ENCODE data around the gene BSG. TPM values are rescaled to one million over a fixed set of nuclear protein-coding genes. Genes with fewer than 3 reads are reported as not detected.

Gene BSG
- total and polyA plus RNA-seq, 2 experiments from 2014 or later: 957 to 973 TPM

- TF ChIP-seq ZNF331 (CRISPR knock-in tag; IDR thresholded peaks at IDR 0.05; ENCODE audit: low read depth): no peak
- no peak for TF ChIP-seq STAT1 (IDR thresholded peaks at IDR 0.05; ENCODE audit: unreplicated experiment)
- TF ChIP-seq POLR2AphosphoS5 (IDR thresholded peaks at IDR 0.05; ENCODE audit: low read depth): no peak
- no peak for TF ChIP-seq EZH2phosphoT487 (IDR thresholded peaks at IDR 0.05; ENCODE audit: unreplicated experiment)
- no peak for TF ChIP-seq JUNB (IDR thresholded peaks at IDR 0.05; ENCODE audit: unreplicated experiment)
- TF ChIP-seq CREB1 (CRISPR knock-in tag; IDR thresholded peaks at IDR 0.05; ENCODE audit: low read depth): no peak
- no peak for TF ChIP-seq EZH2 (IDR thresholded peaks at IDR 0.05; ENCODE audit: low read depth, unreplicated experiment)
- TF ChIP-seq ZNF462 (CRISPR knock-in tag; IDR thresholded peaks at IDR 0.05): no peak
These were observed 25.3 kb upstream of the BSG start (continued) for GRCh38 chr19:547117-547516.

GRCh38 chr19:547836-548720 is 24.3 kb upstream of the BSG start:
- Mint-ChIP-seq H3K36me3 (ENCODE audit: low read depth) (peaks cover 3% of the 10 kb centered on the region; the same call in 2 of the 3 replicates), H3K9me3 (no peaks in the 10 kb centered on the region), H3K4me3 (no peak overlapping the region), H3K27ac (no peak overlapping the region), H3K4me1 (peaks cover 3% of the 10 kb centered on the region; the same call in 1 of the 3 replicates), H3K27me3 (ENCODE audit: insufficient read depth, low read depth, poor library complexity) (peaks cover 8% of the 10 kb centered on the region)
- Histone ChIP-seq H3K4me1 (ENCODE audit: insufficient read depth) (no peaks in the 10 kb centered on the region), H4K20me1 (replicated peaks; ENCODE audit: insufficient read depth) (no peaks in the 10 kb centered on the region; the same call in 1 of the 2 replicates), H3K36me3 (ENCODE audit: insufficient read depth) (no peaks in the 10 kb centered on the region), H3K79me2 (replicated peaks; ENCODE audit: insufficient read depth) (no peaks in the 10 kb centered on the region), H3F3A (replicated peaks; ENCODE audit: low read depth) (0 out of 2 replicates have a peak, but pooled peaks cover 2% of the 10 kb centered on the region), H3K27me3 (ENCODE audit: insufficient read depth) (no peaks in the 10 kb centered on the region), H3K4me3 (no peak overlapping the region), H3K27ac (ENCODE audit: low read depth) (no peak overlapping the region), H3K9me2 (ENCODE audit: insufficient read depth) (no peaks in the 10 kb centered on the region), H2AFZ (no peak overlapping the region), H3K4me2 (no peak overlapping the region)
- ATAC-seq (no peak; the same call in 2 of the 3 replicates), DNase-seq (ENCODE audit: low spot score) (no peak)
- TF ChIP-seq JUNB (IDR thresholded peaks at IDR 0.05; ENCODE audit: unreplicated experiment) (no peak), CTCF (conservative IDR thresholded peaks at IDR 0.05; ENCODE audit: low read depth in 2 of 2) (peak in 1 of 2 experiments; percentile 16; a peak in 2 of 4 replicates)
